ENCODE data around the gene ABHD17C. TPM values are rescaled to one million over a fixed set of nuclear protein-coding genes. Genes with fewer than 3 reads are reported as not detected.

The ABHD17C gene
- total and polyA plus RNA-seq, 2 of the 8 experiments (the other 6 are each of a cell fraction or from before 2014, with no cell fraction given), result 20.2 to 29.8 TPM

- no peak for TF ChIP-seq SP2 (IDR thresholded peaks at IDR 0.05; ENCODE audit: low read length)
Measured at GRCh38 chr15:80684697-80685096, 10.4 kb upstream of the ABHD17C start (continued).

Measured in H1 (cell line).